T-helper 9 cell (primary cell): ENCODE results near the gene RARS2.

Experiments
- DNase-seq: peaks from one replicate; pipeline ENCODE4 v3.0.0-alpha.2; 2020

The RARS2 gene

DNA sequence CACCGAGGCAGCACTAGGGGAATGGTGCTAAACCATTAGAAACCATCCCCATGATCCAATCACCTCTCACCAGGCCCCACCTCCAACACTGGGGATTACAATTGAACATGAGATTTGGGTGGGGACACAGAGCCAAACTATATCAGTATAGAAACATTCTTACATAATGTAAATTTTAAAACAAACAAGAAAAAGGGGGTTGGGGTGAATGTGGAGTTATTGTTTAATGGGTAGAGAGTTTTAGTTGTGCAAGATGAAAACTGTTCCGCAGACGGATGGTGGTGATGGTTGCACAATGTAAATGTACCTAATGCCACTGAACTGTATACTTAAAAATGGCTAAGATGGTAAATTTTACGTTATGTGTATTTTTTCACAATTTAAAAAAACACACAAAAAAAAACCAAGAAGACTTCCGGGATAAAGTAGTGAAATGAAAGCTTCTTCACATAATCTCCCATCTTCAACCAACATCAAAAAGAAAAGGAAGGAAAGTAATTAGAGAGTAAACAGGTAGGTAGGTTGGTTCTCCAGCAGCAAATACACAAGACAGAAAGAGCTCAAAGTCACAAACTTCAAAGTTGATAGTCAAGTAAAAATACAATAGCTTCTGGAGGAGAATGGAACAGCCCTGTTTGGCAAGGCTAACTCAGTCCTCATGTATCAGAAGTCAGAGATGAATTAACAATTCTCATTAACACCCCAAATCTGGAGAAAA is 16.3 kb downstream of the RARS2 start:
- no peak for DNase-seq

DNA sequence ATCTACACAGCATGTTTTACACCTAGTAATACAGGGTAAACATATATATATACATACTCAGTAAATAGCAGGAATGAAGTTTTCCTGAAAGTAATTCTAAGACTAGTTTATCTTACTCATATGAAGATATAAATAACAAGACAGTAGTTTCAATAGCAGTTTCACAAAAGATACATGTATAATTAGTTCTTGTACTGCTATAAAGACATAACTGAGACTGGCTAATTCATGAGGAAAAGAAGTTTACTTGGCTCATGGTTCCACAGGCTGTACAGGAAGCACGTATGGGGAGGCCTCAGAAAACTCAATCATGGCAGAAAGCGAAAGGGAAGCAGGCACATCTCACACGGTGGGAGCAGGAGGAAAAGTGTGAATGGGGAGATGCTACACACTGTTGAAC is 16.9 kb downstream of the RARS2 start:
- no peak for DNase-seq

DNA sequence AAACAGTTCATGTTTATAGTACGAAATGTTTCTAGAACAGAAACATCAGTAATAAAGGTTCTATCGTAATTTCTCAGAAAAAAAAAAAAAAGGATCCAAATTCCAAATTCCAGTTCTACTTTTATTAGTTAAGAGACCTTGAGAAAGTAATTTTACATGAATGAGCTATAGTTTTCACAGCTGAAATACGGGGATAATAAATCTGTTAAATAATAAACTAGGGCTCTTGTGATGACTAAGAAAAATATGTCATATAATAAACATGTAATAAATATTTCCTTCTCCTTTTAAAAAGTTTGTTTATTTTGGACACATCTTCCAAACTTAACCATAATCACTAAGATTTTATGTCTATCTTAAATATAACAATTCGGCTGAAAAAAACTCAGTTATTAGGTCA is 17.8 kb downstream of the RARS2 start:
- DNase-seq: no peak

DNA sequence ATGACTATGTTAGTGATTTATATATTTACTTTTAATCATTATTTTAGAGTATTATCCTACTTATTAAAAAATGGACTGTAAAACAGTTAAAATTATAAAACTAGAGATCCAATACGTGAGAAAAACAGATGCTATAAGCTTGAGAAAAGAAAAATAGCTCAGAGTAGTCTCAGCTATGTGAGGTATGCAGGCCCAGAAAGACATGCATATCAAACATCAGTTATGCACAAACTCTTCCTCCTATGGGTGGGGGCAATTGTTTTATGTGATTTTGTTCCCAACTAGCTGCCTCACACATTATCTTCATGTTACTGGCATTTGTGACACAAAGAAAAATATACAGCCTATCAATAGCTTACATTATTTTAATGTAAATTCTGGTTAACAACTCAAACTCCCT is 28.8 kb downstream of the RARS2 start:
- DNase-seq: no peak

DNA sequence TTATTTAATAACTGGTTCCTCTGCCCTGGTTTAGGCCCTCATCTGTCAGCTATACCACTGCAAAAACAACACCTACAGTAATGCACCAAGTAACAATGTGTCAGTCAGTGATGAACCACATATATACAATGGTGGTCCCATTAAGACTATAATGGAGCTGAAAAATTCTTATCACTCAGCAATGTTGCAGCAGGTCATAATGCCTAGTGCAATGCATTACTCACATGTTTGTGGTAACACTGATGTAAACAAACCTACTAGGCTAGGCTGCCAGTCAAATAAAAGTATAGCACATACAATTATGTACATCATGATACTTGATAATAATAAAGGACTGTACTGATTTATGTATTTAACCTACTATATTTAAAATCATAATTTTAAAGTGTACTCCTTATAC is 31.3 kb downstream of the RARS2 start:
- no peak for DNase-seq

DNA sequence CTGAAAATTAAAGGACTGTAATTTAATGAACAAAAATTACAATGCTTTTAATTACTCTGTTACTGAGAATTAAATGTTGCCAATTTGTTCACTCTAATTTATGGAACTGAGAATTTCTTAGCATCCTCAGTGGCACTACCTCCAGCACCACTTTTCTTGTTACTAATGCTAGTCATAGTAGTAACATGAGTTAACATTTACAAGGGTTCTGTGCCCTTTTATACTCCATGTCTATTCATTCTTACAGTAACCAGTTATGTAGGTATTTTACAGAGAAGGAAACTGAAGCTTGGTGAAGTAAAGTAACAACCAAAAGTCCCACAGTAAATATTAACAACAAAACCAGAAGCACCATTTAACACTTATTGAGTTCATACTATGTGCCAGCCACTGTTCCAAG is 34.3 kb downstream of the RARS2 start:
- DNase-seq: no peak

DNA sequence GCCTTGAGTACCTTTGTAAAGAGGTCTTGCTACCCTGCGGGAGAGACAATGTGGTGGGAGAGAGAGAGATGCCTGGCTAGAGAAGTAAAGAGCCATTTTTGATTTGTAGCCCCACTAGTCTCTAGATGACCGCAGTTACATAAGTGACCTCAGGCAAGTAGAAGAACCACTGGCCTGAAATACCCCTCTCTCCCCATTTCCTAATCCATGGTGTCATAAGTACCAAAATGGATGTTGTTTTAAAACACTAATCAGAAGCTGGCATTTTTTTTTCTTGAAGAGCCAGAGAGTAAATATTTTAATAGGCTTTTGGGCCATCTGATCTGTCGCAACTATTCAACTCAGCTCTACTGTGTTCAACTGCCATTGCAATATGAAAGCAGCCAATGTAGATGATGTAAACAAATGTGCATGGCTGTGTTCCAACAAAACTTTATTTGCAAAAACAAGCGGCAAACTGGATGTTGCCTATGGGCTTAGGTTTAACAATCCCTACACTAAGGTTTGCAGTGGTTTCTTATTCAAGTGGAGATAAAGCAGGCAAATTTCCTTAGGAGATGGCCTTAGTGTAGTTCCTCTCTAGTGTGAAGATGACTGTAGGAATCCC is 36.5 kb downstream of the RARS2 start:
- DNase-seq: no peak

DNA sequence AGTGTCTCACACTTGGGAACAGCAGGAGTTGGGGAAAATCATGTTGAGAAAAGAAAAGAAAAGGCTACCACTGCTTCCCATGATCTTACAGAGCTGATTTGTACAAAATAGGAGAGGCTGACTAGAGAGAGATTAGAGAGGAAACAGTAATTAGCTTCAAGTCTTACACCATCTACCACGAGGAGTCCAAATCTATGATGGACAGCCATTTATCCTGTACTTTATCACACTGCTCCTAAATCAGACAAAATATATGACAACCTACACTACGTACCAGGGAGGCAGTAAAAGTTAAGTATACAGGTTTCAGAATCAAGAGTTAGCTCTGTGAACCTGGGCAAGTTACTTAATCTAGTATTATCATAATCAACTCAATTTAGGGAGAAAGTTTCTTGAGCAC is 38.0 kb downstream of the RARS2 start:
- no peak for DNase-seq

DNA sequence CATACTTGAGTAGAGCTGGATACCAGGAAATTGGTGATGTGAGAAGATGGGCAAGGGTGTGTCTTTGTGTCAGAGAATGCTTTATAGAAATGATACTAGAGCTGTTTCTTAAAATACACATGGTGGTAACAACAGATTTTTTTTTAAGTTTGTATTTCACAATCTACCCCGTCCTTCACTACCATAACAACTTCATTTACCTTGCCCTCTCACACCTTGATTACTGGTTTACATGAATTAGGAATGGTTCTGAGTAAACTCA is 45.4 kb downstream of the RARS2 start:
- no peak for DNase-seq

DNA sequence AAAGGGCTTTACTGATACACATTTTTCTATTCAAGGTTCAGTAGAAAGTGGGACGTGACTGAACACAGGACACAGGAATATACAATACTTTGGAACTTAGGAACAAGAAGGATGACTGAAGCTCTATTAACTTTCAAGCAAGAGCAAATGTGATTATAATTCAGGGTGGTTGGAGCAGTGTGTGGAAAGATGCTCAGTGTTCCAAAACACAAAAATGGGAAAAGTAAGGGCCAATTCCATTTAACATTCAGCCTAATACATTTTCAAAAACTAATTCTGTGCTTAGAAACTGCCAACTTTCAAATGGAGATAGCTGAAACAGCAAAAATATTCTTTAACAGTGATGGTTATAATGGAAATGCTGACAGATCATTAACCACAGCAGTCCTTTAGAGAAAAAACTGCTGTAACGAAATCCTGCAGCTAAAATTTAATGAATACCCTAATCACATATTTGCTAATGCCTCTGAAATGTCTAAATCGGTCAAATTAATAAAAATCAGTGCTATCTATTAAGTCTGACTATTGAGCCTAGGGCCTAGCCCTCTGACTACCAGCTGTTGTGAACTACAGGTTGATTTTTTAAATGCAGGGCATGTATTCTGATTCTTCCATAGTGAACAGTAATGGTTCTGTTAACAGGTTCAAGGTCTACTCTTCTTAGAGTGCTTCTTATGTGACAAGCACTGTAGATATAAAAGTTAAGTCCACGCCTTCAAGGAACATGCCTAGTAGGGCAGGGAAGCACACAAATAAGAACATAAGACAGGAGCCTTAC is 45.9 kb downstream of the RARS2 start:
- DNase-seq: no peak

DNA sequence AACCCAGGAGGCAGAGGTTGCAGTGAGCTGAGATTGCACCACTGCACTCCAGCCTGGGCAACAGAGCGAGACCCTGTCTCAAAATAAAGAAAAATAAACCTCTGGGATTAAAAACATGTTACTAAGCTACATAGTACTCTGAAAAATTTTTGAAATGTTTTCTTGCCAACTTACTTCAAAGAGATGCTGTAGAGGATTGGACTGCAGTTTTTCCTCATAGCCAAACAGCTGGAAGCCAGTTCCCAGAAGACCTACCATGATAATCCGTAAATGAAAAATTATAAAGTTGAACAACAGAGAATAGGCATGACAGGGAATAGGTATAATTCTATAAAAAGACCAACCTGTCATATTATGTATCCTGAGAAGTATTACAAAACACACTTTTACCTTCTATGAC is 48.0 kb downstream of the RARS2 start:
- no peak for DNase-seq

DNA sequence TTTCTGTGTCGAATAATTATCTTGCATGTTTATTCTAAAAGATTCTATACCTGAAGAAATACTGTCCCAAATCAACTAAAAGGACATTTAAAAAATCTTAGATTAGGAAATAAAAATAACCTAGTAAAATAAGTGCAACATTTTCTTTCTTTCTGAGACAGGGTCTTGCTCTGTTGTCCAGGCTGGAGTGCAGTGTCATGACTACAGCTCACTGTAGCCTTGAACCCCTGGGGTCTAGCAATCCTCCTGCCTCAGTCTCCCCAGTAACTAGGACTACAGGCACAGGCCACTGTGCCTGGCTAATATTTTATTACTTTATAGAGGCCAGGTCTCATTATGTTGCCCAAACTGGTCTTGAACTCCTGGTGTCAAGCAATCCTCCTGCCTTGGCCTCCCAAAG is 48.7 kb downstream of the RARS2 start:
- no peak for DNase-seq

DNA sequence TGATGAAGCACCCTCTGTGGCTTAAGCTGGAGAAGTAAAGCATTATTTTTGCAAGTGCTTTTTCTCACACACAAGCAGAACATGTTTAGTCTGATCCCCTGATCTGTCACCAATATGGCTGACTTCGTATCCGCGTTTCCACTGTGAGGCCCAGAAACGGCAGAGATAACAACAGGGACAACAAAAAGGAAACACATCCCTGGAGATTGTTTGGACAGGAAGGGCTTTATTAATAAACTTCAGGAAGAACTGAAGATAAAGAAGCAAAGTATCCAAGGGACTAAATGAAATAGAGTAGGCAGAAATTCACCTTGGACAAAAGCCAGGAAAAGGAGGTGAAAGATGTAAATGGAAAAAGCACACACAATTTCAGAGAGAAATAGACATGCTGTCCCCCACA is 49.2 kb downstream of the RARS2 start:
- DNase-seq: no peak

DNA sequence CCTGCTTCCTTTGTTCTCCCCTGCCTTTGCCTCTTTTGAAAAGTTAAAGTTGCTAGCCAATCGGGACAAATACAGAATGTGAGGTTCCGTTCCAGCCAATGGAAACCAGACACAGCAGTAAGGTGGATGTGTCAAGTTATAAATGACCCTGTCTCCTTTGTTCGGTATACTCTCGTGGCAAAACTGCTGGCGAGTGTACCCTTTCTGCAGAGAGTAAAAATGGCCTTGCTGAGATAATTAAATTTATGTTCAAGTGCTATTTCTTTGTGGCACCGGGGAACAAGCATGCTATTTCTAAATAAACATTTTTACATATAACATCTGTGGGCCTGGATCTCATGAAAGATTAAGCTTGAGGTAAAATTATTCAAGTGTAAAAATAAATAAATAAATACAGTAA is 50.2 kb downstream of the RARS2 start:
- no peak for DNase-seq

DNA sequence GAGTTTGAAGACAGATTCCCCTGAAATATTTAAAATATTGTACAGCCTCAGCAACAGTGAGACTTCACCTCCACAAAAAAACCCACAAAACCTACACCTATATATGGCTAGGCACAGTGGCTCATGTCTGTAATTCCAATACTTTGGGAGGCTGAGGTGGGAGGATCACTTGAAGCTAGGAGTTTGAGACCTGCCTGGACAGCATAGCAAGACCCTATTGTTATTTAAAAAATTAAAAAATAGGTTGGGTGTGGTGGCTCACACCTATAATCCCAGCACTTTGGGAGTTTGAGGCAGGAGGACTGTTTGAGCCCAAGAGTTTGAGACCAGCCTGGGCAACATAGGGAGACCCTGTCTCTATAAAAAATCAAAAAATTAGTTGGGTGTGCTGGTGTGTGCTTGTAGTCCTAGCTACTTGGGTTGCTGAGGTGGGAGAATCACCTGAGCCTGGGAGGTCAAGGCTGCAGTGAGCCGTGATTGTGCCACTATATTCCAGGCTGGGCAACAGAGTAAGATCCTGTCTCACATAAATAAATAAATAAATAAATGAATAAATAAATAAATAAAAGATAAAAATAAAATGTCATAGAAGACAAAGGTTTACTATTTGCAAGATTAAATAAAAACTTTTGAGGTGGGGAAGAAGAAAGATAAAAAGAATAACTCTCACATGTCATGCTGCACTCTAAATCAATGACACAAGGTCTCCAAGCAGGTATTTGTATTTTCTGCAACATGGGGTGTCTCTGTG is 51.1 kb downstream of the RARS2 start:
- no peak for DNase-seq

DNA sequence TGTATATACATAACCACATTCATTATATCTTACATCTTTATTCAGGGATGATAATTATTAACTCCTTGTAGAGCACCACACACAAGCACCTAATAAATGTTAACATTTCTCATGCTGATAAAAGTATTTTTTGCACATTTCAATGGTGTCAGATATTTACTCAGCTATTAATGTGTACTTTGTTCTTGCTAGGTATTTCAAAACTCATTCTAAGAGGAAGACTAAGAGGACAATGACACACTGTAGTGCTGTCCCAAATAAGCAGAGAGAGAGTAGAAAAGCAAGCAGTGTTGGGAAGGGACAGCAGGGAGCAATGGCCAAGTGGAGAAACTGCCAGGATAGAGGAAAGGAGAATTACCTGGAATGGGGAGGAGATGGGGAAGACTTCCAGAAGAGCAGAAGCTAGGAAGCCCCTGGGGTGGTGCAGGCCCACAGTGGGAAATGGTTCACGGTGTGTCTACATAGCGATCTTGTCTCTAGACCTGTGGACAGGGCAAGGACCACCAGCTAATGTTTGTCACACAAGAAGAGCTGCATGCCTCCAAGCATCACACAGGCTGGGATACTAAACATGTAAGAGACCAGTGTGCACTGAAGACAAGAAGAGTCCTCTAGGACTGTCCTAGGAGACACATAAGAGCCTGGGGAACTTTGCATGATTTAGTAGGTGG is 55.3 kb downstream of the RARS2 start:
- no peak for DNase-seq

DNA sequence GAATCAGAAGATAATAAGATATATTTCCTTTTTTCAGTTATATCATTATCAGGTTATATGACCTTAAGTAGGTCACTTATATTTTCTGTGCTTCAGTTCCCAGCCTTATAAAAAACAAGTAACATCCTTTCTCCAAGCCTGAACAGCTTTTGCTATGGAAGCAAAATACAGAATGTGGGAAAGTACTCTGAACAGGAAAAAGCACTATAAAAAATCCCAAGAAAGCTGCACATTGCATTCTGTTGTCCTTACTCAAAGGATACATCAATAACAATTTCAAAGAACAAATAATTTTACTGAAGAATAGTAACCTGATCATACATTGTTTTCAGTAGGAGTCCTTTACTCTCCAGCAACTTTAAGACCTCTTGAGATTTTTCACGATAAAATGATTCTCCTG is 60.6 kb downstream of the RARS2 start:
- DNase-seq: no peak

DNA sequence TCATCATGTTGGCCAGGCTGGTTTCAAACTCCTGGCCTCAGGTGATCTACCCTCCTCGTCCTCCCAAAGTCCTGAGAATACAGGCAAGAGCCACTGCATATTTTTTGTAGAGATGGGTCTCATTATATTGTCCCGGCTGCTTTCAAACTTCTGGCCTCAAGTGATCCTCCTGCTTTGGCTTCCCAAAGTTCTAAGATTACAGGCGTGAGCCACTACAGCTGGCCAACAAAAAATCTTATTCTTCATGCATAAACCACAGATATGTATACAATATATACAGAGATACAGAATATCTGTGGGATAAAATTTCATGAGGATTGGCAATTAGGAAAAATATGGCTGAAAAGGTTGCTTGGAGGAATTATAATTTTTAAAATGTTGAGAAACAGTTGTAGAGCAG is 67.1 kb downstream of the RARS2 start:
- no peak for DNase-seq

DNA sequence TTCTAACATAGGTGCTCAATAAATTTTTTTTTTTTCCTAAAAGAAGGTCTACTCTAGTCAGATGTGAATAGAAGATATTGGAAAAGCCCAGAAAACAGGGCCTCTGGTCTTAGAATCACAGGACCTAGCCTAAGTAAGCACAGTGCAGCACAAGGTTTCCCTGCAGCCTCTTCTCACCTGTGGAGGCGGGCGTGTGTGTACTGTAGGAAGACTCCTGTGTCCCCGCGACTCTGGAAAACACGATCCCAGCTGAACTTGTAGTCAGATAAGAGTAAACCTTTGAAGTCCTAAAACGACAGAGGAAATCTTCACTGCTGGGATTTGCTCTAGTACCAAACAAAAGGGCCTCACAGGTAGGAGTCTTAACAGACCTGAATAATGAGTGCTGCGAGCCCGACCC is 71.3 kb downstream of the RARS2 start:
- DNase-seq: no peak

DNA sequence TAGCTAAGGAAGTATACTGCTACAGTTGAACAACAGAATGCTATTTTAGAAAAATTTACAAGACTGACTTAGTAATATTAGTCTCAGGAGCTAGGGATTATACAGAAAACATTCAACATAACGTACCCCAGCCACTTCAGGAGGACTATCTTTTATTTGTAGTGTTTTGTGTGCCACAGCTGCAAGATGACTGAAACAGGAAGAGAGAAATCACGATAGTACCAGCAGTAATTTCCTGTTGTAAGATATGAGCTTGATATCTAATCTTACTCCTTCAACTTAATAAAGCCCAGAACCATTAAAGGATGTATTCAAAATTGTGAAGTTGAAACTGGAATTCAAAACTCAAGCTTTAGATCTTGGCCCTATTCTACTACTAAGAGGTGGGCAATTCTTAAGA is 75.0 kb downstream of the RARS2 start:
- DNase-seq: no peak

DNA sequence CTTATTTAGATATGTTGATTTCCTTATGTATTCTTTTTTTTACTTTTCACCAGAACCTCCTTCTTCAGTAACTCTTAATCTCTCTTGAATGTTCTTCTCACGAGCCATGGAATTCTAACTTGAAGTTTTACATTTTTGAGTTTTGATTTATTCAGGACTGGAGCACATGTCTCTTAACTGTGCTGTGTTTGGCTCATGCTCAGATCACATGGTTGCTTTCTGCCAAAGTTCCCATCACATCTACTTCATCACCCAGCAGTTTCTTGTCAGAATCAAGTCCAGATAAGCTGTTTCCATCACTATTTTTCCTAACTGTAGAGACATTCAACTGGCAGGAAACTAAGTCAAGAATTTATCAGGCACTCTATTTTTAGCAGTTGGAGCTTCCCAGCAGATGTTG is 85.3 kb downstream of the RARS2 start:
- DNase-seq: no peak

DNA sequence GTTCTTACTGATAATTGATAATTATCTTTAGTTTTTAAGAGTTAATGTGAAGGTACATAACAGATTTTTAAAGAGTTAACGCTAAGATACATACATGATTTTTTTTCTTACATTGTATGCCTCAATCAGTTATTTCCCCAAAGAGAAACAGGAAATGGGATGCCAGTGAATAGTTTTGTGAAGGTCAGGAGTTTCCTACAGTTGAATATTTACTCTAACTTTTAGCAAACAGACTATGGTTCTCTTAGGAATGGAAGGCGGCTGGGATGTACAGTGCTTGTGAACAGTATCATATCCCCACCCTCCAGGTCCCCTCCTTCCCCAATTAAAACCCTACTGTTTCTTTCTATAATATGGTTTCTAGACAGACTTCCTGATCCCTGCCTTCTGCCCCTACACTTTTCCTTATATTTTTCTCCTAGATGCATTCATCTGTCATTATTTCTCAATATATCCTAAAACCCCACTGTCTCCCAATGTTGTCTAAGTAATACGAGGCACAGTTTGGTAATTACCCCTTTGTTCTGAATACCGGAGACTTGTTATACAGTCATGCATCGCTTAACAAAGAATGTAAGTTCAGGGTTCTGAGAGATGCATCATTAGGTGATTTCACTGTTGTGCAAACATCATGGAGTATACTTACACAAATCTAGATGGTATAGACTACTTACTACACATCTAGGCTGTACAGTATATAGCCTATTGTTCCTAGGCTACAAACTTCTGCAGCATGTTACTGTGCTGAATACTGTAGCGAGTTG is 87.8 kb downstream of the RARS2 start:
- DNase-seq: no peak

DNA sequence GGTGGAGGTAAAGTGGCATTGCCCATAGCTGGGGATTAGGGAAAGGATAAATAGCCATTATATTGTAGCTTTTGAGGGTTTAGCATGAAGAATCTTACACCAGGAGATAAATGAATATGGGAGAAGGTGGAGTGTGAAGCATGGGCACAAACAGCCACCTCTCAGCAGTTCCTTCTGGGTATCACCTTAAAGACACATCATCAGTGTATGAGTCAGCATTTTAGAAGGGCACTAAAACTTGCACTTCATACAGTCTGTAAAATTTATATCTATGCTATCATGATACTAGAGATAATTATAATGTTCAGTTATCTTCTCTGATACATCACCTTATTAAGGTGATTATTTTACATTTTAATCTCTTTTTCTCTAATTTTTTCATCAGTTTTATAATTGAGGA is 91.7 kb downstream of the RARS2 start:
- no peak for DNase-seq
